NCI-H2196 treated with DMSO at 0.1 percent for 48 hours (cell line): ENCODE measurements around the gene RET.

Experiments
- DNase-seq: peaks from one replicate; lab custom pipeline; 2025; ENCODE audit not compliant: unreplicated experiment; lab: John Stamatoyannopoulos, UW

Gene RET

DNA sequence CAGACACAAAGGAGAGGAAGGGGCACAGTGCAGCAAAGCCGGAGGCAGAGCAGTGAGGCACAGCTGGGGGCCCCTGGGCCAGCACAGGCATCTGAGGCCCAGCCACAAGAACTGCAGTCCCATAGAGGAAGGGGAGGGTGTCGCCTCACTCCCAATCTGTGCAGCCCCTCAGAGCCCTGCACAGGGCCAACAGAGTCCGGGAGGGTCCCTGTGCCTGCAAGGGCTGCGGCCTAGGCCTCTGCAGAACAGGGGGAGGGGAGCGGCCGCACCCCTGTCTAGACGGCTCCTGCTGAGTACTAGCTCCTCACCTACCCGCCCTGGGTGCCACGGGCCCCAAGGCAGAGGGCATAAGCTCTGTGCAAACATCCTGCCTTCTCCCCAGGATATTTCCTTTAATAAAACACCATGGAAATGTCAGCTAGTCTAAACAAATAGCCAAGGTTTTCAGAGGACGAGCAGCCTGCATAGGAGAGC, 32.4 kb upstream of the RET start:
- no peak for DNase-seq

GRCh38 chr10:43044961-43045621, 31.8 kb upstream of the RET start:
- no peak for DNase-seq

- no peak for DNase-seq
Measured at GRCh38 chr10:43045631-43046287, 31.1 kb upstream of the RET start.

DNA sequence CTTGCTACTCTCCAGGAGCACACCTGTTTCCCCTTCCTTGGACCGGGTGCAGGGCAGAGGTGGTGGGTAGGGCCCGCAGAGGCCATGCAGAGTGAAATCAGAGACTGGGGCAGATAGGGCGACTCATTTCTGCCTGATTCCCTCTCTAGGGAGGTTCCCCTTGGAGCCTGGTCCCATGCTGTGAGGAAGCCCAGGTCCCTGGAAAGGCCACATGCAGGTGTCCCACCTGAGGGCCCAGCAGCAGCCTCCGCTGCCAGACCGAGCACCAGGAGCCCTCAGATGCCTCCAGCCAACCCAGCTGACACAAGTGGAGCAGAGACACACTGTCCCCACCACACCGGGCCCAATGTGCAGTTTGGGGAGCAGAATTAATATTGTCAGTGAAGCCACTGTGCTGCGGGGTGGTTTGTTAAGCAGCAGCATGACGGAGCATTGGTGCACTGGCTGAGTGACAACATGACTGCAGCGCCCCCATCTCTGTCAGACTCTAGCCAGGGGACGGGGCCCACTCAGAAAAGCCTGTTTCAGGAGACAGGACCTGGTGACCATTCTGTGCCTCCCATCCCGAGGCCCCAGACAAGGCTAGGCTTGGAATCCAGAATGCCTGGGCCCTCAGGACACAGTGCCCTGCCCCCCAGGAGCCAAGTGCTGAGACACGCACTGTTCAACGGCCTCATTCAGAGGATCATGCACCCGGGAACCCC, 30.4 kb upstream of the RET start:
- DNase-seq = no peak

- no peak for DNase-seq
Measured at GRCh38 chr10:43047288-43047970, 29.4 kb upstream of the RET start.

GRCh38 chr10:43048301-43049051, 28.4 kb upstream of the RET start:
- DNase-seq = no peak

DNA sequence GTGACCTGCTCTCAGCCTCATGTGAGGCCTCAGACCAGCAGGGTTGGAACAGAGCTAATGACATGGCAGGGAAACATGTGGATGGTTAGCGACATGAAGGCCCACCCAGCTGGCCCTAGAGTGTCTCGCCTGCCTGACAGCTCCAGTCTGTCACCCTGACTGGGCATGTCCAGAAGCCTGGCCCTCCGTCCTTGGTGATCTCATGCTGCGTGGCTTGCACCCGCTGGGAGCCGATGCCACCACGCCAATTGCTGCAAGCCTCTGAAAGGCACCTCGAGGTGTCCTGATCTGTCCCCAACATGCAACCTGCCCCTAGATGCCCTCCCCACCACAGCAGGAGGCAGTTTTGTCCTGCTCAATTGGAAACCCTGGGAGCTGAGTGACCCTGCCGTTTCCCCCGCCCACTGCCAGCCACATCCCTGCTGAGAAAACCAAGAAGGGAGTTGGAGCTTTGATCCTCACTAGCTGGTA, 27.8 kb upstream of the RET start:
- DNase-seq = no peak

DNA sequence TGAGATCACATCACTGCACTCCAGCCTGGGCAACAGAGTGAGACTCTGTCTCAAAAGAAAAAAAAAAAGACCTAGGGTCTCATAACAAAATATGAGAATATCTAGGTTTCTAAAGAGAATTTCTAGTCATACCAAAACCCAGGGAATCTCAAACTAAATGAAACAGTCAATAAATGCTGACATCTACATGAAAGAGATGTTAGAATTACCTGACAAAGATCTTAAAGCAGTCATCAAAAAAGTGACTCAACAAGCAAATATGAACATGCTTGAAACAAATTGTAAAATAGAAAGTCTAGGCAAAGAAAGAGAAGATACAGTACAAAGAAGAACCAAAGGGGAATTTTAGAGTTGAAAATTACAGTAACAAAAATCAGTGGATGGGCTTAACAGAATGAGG, 26.9 kb upstream of the RET start:
- no peak for DNase-seq

DNA sequence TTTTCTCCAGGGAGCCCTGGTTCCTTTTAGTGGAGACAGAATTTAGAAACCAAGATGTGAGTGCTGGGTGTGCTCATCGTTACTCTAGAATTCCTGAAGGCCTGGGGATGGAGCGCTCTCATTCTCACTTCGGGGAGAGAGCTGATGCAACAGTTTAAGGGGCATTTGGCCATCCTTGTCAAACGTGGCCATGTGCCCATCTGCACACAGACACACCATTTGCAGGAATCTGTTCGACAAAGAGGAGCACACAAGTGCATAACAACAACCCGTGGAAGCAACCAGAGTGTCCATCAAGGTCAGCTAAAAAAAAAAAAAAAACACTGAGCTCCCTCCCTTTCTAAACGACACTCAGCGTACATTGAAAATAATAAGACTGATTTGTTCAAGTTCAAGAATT, 23.0 kb upstream of the RET start:
- DNase-seq = no peak

GRCh38 chr10:43054593-43054992, 22.3 kb upstream of the RET start:
- DNase-seq = no peak

GRCh38 chr10:43055217-43055616, 21.7 kb upstream of the RET start:
- no peak for DNase-seq

GRCh38 chr10:43055991-43056567, 20.8 kb upstream of the RET start:
- peak; percentile 29 for DNase-seq

- DNase-seq = no peak
Measured at GRCh38 chr10:43056568-43057011, 20.3 kb upstream of the RET start.

DNA sequence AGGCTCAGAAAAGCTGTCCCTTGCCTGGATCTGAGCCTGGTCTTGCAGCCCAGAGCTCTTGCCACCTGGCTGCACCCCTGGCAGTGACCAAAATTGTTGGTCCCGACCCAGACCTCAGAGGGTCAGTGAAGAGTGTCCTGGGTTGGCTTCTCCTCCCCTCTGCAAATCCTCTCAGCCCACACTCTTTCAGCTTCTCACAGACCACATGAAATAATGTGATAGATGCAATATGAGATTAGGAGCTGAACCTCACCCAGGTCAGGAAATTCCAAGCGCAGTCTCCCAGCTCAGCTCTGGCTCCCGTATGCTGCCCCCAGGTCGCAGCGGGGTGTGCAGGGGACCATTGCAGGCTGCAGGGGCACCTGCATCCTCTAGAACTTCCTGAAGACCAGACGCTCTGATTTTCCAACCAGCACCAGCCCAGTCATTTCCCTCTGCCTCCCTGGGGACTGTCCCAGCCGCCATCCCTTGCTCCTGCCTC, 19.6 kb upstream of the RET start:
- DNase-seq = no peak

- no peak for DNase-seq
Measured at GRCh38 chr10:43057831-43058340, 19.0 kb upstream of the RET start.

DNA sequence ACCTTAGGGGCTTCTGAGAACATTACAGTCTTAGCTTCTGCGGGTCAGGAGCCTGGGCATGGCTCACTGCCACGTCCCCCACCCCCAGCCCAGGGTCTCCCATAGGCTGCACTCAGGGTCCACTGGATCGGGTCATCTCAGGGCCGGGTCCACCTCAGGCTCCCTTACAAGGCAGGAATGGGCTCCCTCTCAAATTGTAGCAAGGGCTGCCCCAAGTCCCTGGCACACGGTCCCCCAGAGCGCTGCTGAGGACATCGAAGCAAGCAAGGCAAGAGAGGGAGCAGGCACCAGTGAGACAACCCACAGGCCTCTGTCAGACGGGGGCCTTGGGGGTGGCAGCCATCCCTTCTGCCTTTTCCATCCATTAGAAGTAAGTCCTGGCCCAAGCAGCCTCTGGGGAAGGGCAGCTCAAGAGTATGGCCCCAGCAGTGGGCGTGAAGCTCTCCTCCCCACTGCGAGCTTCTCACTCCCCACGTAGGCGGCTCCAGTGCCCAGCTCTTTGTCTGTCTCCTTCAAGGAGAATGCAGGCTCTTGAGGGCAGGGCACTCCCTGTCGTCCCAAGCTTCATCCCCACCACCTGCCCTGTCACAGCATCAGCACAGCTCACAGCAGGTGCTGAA, 18.0 kb upstream of the RET start:
- DNase-seq = no peak

GRCh38 chr10:43059336-43059720, 17.5 kb upstream of the RET start:
- no peak for DNase-seq

DNA sequence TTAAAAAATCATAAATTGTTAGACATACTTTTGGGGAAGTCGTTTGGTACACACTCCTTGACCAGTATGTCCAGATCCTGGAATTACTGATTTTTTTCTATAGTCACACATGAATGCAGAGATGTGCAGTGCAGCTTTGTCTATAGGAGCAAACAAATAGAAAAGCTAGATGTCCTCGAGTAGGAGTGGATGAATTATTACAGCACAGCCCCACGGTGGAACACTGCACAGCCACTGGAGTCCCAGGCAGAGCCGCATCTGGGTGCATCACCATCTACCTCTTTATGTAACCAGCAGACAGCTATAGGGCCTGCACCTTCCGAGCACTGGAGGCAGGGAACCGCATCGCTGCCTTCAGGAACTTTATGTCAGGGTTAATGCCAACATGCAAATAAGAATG, 17.0 kb upstream of the RET start:
- DNase-seq = no peak

DNA sequence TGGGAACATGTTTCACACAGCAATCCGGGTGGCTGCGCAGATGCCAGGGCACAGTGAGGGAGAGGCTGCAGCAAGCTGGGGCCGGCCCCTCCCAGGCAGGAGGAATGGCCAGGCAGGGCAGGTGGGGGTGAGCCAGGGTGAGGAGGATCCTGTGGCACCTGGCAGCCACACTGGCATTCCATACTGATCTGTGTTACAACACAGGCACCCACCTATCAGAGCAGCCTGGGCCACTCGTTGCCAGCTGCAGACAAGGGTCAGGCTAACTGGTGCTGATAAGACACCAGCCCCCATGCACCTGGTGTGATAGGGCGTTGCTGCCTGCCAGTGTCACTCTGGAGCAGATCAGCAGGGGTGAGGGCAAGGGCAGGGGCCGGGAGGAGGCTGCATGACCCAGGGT, 16.6 kb upstream of the RET start:
- peak; percentile 74 for DNase-seq

- no peak for DNase-seq
Measured at GRCh38 chr10:43061331-43061730, 15.5 kb upstream of the RET start.
